OCI-M2 (cell line): Measurements from ENCODE around the gene STRADB.
"Not testable (repeated sequence)": the region's sequence is repeated elsewhere in the genome, so short reads cannot be mapped to it uniquely, and the experiment has no call there.

ENCODE experiments used
- DNase-seq: peaks from one replicate; lab custom pipeline; 2025; ENCODE audit not compliant: unreplicated experiment; lab: John Stamatoyannopoulos, UW

Gene STRADB, protein sequence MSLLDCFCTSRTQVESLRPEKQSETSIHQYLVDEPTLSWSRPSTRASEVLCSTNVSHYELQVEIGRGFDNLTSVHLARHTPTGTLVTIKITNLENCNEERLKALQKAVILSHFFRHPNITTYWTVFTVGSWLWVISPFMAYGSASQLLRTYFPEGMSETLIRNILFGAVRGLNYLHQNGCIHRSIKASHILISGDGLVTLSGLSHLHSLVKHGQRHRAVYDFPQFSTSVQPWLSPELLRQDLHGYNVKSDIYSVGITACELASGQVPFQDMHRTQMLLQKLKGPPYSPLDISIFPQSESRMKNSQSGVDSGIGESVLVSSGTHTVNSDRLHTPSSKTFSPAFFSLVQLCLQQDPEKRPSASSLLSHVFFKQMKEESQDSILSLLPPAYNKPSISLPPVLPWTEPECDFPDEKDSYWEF

DNA sequence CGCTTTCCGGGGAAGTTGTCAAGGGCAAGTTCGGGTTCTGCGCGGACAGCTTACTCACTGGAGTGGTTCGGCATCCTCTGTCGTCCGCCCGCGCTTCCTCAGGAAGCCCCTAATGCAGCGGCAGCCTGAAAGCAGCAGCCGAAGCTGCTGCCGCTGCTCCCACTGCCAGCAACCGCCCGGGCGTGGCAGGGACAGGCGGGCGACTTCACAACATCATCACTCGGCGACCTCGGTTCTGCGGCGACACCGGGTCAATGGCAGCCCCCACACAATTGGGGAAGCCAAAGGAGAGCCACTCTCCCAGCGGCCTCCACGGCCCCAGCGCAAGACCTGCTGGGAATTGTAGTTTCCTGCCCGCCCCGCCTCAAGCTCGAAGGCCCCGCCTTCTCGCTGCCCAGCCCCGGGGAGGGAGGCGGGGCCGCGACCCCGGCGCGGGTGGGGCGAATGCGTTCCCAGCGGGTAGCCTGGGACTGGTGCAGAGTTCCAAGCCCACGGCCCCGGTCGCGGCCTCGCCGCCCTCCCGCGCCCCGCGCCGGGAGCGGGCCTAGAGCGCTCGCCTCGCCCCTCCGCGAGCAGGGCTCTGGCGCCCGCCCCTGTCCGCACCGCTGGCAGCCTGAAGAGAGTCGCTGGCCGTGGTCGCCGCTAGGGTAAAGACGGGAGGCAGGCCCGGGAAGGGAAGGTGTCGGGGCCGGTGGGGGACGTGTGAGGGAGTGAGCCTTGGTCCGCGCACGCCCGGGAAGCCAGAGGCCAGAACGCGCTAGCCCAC lies at the start of gene STRADB, which contains the start of gene TRAK2:
Gene STRADB (plus strand): TSS at position 449 of the 766 bp plus-strand sequence. CDS start 3,101 bp downstream, outside the sequence.
Gene TRAK2 (minus strand): TSS at position 167 of the 766 bp plus-strand sequence. CDS start 30,951 bp downstream, outside the sequence.
- DNase-seq: peak; percentile 53

DNA sequence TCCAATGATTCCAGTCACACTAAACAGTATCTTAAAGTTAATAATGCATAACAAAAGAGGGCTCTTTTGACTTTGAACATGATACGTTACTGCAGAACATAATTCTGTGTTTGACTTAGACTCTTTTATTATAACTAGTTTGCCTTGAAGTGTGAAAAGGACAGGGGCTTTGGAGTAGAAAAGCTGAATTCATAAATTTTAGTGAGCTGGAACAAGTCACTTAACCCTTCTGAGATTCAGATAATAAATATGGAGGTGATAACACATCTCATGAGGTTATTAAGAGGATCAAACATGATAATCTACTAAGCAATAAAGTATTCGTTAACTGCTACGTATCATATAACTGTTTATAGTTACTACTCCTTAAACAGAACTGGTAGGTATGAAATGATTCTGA lies 49.7 kb upstream of the STRADB start:
- no peak for DNase-seq

DNA sequence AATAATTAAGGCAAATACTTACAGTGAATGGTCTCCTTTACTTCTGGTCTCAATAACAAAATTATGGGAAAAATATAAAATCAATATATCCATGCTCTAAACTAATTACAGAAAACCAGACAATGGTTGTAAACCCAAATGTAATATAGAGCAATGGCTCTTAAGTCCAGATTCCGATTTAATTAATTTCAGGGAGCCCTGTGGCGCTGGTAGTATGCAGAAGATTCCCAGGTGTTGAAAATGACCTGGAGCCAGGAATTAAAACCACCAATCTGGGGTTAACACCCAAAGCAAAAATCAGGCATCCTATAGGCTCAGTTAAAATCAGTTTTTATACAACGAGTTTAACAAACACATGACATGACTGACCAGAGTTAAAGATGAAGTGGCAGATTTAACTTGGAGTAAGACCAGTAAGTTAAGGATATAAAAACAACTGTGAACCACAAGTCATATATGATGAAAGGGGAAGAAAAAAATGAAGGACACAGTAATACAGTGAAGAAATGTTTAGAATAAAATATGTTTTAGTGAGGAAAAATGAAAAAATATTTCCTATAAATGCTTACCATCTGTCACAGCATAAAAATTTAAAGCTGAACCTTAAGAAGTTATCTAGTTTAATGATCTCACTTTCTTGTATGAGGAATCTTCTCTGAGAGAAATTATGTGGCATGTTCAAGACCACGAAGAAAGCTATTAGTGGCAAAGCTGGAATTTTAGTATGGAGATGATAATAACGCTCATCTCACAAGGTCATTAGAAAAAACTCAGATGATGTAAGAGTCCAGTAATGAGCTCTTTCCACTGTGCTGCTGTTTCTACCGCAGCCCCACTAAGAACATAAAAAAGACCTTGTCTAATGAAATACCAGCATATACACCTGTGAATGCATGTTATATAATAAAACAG lies 48.6 kb upstream of the STRADB start:
- no peak for DNase-seq

DNA sequence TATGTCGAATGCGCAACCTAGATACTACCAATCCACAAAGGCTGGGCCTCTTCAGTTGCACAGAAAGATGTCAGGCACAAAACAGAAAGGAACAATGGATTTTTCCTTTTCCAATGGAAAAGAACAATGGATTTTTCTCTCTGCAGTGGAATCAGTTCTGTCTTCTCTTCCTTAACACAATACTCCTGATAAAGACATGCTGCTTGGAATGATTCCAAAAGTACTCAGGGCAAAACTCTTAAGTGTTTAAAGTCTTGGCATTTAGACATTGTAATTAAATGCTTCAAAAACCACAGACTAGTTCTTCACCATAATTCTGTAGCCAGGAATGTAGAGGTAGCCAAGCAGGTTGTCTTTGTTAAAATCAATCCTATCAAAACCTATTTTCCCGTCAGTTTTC lies 47.7 kb upstream of the STRADB start:
- DNase-seq: no peak

DNA sequence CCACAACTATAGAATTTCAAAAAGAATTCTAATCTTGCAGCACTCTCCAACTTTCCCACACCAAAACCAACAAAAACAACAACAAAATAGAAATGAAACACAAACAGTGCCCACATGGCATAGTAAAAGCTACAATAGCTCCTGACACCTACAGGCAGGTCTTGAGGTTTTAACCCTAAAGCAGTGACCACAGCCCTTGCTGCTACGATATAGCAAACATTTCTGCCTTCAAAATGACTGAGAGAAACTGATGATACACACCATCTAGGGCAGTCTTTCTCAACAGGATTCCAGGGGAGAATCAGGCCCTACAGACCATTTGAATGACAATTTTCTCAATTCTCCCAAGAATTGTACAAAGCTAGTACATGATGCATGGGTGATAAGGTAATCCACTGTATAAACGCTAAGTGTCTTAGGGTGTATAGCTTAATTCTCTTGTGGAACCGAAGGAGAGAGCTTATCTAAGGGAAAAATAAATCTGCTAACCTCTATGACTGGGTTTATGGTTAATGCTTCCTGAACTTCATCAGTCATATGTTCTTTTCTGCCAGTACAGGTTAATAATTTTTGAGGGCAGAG lies 46.8 kb upstream of the STRADB start:
- no peak for DNase-seq

DNA sequence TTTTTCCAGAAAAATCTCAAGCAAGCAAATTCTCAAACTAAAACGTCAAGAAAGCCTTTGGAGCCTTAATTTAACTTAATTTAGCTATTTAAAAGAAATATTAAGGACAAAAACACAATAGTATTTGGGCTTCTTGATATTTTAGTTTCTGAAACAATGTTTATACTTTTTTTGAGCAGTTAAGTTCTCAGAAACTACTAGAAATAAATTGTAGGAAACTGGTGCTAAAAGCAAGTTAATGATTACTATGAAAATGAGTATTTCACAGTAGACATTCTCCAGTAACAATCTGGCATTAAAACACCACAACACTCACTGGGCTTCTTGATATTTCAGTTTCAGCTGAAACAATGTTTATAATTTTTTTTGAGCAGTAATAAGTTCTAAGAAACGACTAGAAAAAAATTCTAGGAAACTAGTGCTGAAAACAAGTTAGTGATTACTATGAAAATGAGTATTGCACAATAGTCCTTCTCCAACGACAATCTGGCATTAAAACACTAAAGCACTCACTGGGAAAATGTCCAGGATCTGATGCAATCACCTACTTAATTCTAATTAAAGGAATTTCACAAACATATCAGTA lies 45.4 kb upstream of the STRADB start:
- no peak for DNase-seq

DNA sequence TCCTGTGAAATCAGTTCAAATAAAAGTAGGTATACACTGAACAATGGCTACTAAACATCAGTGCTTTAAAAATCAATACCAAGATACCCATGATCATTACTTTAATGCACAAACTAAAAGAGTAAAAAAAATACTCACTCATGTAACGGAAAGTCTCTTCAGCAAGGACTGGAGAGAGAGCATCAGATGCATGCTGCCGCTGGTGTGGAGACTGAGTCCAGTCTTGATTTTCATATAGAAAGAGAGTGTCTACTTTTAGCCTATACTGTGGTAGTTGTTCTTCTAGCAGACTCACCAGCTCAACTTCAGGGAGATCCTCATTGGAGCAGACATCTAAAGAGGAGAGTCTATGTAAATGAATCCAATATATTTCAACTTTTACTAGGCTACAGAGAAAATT lies 44.3 kb upstream of the STRADB start:
- DNase-seq: no peak

DNA sequence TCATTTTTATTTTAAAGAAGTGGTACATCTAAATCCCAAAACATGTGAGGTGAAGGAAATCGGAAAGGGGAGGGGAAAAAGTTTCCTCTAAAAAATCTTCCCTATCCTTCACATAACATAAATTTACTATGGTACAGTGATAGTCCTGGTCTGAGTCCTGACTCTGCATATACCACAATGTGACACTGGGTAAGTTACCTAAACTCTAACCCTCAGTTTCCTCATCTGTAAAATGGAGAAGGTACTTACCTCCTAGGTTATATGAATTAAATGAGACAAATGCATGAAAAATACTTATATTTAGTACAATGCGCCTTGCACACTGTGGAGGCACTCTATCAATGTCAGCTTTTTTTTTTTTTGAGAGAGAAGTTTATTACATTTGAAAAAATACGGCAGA lies 42.6 kb upstream of the STRADB start:
- DNase-seq: no peak

DNA sequence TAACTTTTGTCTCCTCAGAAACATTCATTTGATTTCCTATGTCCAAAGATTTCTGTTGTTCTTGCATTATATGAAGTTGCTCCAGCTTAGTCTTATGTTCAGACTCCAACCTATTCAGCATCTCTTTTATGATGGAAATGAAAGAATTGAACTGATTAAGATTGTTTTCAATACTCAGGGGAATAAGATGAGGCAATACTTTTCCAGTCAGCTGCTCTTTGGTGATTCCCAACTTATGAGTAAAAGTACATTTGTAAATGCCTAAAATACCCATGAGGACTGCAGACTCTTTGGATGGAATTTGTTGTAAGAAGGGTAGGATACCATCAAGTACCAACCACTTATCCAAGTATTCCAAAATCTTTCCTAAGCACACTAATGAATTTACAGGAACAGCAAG lies 40.1 kb upstream of the STRADB start:
- no peak for DNase-seq

DNA sequence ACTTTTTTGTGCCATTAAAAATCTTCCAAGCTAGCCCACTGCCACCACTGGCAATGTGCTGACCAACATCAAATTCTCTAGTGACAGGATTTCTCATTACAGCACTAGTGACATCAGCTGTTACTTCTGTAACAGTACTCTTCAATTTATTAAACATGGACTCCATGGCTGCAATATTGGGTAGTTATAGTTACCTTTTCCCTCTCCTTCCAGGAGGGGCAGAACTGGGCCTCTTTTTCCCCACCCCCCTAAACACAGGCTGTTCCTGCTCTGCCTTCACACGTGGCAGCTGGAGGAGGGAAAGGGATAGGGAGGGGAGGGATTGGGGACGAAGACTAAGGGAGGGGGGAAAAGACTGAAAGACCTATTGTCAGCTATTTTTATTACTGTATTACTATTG lies 38.4 kb upstream of the STRADB start:
- no peak for DNase-seq

DNA sequence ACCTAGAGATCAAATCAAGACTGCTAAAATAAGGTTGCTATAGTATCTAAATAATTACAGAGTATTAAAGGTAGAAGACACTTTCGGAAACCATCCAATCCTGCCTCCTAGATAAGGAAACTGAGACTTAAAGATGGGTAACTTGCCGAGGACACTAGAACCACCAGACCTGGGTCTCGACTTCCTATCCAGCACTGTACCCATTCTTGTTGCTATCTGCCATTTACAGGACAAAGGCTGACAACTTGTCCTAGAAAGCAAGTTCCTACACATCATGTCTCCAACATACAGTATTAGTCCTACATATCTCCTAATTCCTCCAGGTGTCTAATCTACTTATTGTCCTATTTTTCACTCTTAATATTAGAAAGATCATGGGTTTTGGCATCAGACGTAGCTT lies 38.0 kb upstream of the STRADB start:
- DNase-seq: no peak

DNA sequence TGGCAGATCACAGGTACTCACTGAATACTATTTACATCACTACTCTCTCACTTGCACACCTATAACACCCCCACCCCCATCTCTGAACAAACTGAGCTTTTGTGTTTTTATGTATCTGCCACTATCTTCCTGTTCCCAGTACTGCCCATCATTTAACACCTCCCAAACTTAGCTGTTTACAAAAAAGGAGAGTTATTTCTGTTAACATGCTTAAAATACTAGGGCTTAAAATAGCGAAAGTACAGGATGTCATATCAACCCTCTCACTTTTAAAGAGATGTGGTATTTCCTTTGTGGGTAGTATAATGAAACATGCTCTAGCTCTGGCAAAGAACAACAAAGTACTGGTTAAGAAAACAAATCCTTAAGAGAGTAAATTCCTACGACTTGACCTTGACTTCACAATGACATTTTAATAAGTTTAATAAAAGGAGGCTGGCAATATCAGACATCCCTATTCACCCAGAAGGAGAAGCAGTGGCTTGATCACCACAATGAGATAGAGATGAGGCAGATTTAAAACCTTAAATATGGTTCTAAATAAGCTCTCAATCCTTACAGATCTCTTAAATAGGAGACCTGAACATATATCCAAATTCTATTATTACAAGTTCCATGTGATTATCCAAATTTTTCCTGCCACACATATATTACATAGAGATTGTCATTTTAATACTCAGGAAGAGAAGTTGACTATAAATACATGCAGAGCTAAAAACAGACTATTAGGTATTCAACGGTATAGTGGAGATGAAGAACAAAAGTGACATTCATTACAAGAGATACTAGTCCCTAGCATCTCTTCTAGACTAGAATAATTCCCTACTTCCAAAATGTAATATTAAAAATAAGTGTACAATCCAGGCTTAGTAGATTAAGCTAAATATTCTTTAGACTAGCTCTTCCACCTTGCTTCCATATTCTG lies 37.2 kb upstream of the STRADB start:
- no peak for DNase-seq

DNA sequence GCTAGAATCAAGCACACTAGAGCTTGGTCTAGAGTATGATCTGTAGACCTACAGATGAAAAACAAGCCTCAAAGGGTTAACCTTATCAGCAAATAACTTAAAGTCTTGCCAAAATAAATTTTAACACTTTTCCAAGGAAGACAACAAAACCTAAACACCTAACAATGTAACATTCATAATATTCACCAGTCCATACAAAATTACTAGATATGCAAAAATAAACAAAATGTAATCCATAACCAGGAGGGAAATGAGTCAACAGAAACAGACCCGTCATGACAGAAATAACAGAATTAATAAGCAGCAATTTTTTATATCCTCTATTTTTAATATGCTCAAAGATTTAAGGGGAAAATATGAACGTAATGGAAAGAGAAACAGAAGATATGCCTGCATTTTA lies 36.4 kb upstream of the STRADB start:
- DNase-seq: no peak

DNA sequence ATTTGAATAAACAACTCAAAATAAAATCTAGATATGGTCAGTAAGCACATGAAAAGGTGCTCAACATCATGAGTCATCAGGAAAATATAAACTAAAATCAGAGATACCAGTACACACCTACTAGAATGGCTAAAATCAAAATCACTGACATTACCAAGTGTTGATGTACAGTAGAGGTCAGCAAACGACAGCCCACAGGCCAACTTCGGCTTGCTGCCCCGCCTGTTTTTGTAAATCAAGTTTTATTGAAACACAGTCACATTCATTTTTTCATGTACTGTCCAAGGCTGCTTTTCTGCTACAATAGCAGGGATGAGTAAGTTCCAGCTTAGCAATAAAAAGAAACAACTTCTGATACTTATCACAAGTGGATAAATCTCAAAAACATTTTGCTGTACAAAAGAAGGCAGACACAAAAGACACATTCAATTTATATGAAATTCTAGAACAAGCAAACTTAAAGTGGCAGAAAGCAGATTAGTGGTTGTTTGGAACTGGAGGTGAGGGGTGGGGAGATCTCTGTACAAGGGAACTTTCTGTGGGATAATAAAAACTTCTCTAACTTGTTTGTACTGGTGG lies 32.4 kb upstream of the STRADB start:
- no peak for DNase-seq

DNA sequence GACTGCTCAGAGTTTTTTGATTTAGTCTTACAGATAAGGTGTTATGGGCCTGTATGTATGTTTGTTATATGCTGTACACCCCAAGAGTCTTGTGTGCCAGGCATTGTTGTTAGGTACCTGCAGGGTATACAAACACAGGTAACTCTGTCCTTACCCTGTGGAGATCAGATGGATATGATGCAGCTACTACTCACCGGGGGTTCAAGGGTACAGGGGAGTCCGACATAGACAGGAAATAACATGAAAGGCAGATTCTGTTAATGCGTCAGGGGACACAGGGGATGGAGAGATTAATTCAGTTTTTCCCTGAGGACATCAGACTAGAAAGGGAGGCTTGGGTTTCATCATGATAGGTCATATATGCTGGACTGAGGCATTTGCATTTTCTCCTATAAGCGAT lies 31.6 kb upstream of the STRADB start:
- DNase-seq: no peak

DNA sequence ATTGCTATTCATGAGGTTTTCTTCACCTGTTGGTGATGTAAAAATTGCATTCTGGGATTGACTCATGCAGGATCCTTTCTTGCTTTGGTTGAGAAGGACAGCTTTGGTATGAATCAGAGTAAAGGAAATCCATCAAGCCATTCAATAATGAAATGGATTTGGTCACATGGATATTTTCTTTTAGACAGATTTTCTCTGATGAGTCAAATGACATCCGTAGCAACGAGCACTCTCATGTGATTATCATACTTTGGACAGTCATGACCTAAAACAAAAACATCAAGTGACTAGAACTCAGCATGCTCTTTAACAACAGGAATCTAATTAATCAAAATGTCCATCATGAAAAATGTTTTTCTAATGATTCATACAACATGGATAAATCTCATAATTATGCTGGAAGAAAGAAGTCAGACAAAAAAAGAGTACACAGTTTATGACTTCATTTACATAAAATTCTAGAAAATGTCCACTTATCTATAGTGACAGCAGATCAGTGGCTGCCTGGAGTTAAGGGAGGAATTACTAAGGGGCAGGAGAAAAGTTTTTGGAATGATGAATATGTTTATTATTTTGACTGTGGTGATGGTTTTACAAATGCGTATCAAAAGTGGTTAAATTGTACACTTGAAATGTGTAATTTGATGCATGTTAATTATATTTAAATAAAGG lies 31.0 kb upstream of the STRADB start:
- DNase-seq: no peak

DNA sequence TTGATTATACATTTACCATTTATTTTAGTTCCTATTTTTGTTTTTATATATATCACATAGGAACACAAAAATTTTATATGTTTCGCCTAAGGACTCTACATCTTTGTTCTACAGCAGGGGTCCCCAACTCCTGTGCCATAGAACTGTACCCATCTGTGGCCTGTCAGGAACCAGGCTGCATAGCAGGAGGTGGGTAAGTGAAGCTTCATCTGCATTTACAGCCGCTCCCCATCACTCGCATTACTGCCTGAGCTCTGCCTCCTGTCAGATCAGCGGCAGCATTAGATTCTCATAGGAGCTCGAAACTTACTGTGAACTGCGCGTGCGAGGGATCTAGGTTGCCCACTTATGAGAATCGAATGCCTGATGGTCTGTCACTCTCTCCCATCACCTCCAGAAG lies 25.6 kb upstream of the STRADB start:
- no peak for DNase-seq

DNA sequence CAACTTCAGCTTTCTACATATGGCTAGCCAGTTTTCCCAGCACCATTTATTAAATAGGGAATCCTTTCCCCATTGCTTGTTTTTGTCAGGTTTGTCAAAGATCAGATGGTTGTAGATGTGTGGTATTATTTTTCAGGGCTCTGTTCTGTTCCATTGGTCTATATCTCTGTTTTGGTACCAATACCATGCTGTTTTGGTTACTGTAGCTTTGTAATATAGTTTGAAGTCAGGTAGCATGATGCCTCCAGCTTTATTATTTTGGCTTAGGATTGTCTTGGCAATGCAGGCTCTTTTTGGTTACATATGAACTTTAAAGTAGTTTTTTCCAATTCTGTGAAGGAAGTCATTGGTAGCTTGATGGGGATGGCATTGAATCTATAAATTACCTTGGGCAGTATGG lies 23.2 kb upstream of the STRADB start:
- not testable (repeated sequence) for DNase-seq
